ENCODE measurements around the gene SDHA. TPM values are rescaled to one million over a fixed set of nuclear protein-coding genes. Genes with fewer than 3 reads are reported as not detected.
"Not testable (repeated sequence)": the region's sequence is repeated elsewhere in the genome, so short reads cannot be mapped to it uniquely, and the experiment has no call there.

The SDHA gene
- total and polyA plus RNA-seq, 10 of the 15 experiments (the other 5 are each of a cell fraction or from before 2014, with no cell fraction given) = 63.3 to 205 (median 104) TPM

- WGBS (ENCODE audit: insufficient coverage, insufficient replicate concordance, low lambda C conversion rate, missing lambda C conversion rate) = 99% methylated on average over 5 of the region's 5 CpGs
- in situ Hi-C loops (cut with MboI); H3K27me3 ChIP-seq (replicated peaks in 1 of 2; ENCODE audit: control insufficient read depth in 2 of 2, insufficient read depth in 2 of 2, low read length in 1 of 2); H4K20me1 ChIP-seq (ENCODE audit: control insufficient read depth, insufficient read depth); H3K4me2 ChIP-seq (ENCODE audit: control insufficient read depth, insufficient read depth); CTCF ChIA-PET; H3K27ac ChIP-seq (ENCODE audit: control insufficient read depth, insufficient read depth); H3K36me3 ChIP-seq (ENCODE audit: control insufficient read depth in 2 of 2, insufficient read depth in 2 of 2, low read length in 1 of 2); H3K9ac ChIP-seq (ENCODE audit: control insufficient read depth, insufficient read depth, low read length); H3K4me3 ChIP-seq; RAD21 ChIA-PET (ENCODE audit: unreplicated experiment); intact Hi-C loops (cut with micrococcal nuclease; ENCODE audit: unreplicated experiment); DNase-seq (ENCODE audit: low read depth, low spot score); POLR2A ChIA-PET; BruUV-seq (replicated peaks); FAIRE-seq; H3K79me2 ChIP-seq (ENCODE audit: control insufficient read depth, insufficient read depth, low read length); ATAC-seq; SMC1A ChIA-PET (ENCODE audit: uncharacterized antibody, unreplicated experiment); H3K9me3 ChIP-seq (replicated peaks; ENCODE audit: control insufficient read depth, insufficient read depth, low read length); H3K4me1 ChIP-seq (ENCODE audit: control insufficient read depth, insufficient read depth, low read length); H2AFZ ChIP-seq (ENCODE audit: control insufficient read depth, low read depth, low read length): not testable (repeated sequence)
Observed at GRCh38 chr5:245717-246116, 27.6 kb downstream of the SDHA start.

- H3K9me3 ChIP-seq (replicated peaks; ENCODE audit: control insufficient read depth, insufficient read depth, low read length); BruUV-seq (replicated peaks); ATAC-seq; H4K20me1 ChIP-seq (ENCODE audit: control insufficient read depth, insufficient read depth); FAIRE-seq; intact Hi-C loops (cut with micrococcal nuclease; ENCODE audit: unreplicated experiment); H2AFZ ChIP-seq (ENCODE audit: control insufficient read depth, low read depth, low read length); POLR2A ChIA-PET; H3K27me3 ChIP-seq (replicated peaks in 1 of 2; ENCODE audit: control insufficient read depth in 2 of 2, insufficient read depth in 2 of 2, low read length in 1 of 2); H3K9ac ChIP-seq (ENCODE audit: control insufficient read depth, insufficient read depth, low read length); H3K36me3 ChIP-seq (ENCODE audit: control insufficient read depth in 2 of 2, insufficient read depth in 2 of 2, low read length in 1 of 2); H3K27ac ChIP-seq (ENCODE audit: control insufficient read depth, insufficient read depth); H3K4me2 ChIP-seq (ENCODE audit: control insufficient read depth, insufficient read depth); SMC1A ChIA-PET (ENCODE audit: uncharacterized antibody, unreplicated experiment); H3K4me3 ChIP-seq; H3K4me1 ChIP-seq (ENCODE audit: control insufficient read depth, insufficient read depth, low read length); DNase-seq (ENCODE audit: low read depth, low spot score); RAD21 ChIA-PET (ENCODE audit: unreplicated experiment); CTCF ChIA-PET; in situ Hi-C loops (cut with MboI); H3K79me2 ChIP-seq (ENCODE audit: control insufficient read depth, insufficient read depth, low read length): not testable (repeated sequence)
- WGBS (ENCODE audit: insufficient coverage, insufficient replicate concordance, low lambda C conversion rate, missing lambda C conversion rate) = 97% methylated on average over 9 of the region's 9 CpGs
Observed at GRCh38 chr5:250396-250795, 32.3 kb downstream of the SDHA start.

- H3K27me3 ChIP-seq (replicated peaks in 1 of 2; ENCODE audit: control insufficient read depth in 2 of 2, insufficient read depth in 2 of 2, low read length in 1 of 2); H3K36me3 ChIP-seq (ENCODE audit: control insufficient read depth in 2 of 2, insufficient read depth in 2 of 2, low read length in 1 of 2); POLR2A ChIA-PET; H3K4me1 ChIP-seq (ENCODE audit: control insufficient read depth, insufficient read depth, low read length); SMC1A ChIA-PET (ENCODE audit: uncharacterized antibody, unreplicated experiment); H3K9ac ChIP-seq (ENCODE audit: control insufficient read depth, insufficient read depth, low read length); BruUV-seq (replicated peaks); CTCF ChIA-PET; H2AFZ ChIP-seq (ENCODE audit: control insufficient read depth, low read depth, low read length); H3K9me3 ChIP-seq (replicated peaks; ENCODE audit: control insufficient read depth, insufficient read depth, low read length); H3K4me3 ChIP-seq; RAD21 ChIA-PET (ENCODE audit: unreplicated experiment); H3K27ac ChIP-seq (ENCODE audit: control insufficient read depth, insufficient read depth); ATAC-seq; H3K4me2 ChIP-seq (ENCODE audit: control insufficient read depth, insufficient read depth); H4K20me1 ChIP-seq (ENCODE audit: control insufficient read depth, insufficient read depth); intact Hi-C loops (cut with micrococcal nuclease; ENCODE audit: unreplicated experiment); FAIRE-seq; in situ Hi-C loops (cut with MboI); H3K79me2 ChIP-seq (ENCODE audit: control insufficient read depth, insufficient read depth, low read length); DNase-seq (ENCODE audit: low read depth, low spot score): not testable (repeated sequence)
- WGBS (ENCODE audit: insufficient coverage, insufficient replicate concordance, low lambda C conversion rate, missing lambda C conversion rate) = 98% methylated on average over 7 of the region's 12 CpGs
Observed at GRCh38 chr5:251016-251415, 32.9 kb downstream of the SDHA start.

GRCh38 chr5:251538-251937 is 33.4 kb downstream of the SDHA start:
- H3K4me2 ChIP-seq (ENCODE audit: control insufficient read depth, insufficient read depth); intact Hi-C loops (cut with micrococcal nuclease; ENCODE audit: unreplicated experiment); in situ Hi-C loops (cut with MboI); H2AFZ ChIP-seq (ENCODE audit: control insufficient read depth, low read depth, low read length); H3K27me3 ChIP-seq (replicated peaks in 1 of 2; ENCODE audit: control insufficient read depth in 2 of 2, insufficient read depth in 2 of 2, low read length in 1 of 2); RAD21 ChIA-PET (ENCODE audit: unreplicated experiment); H3K4me3 ChIP-seq; H3K4me1 ChIP-seq (ENCODE audit: control insufficient read depth, insufficient read depth, low read length); H3K27ac ChIP-seq (ENCODE audit: control insufficient read depth, insufficient read depth); BruUV-seq (replicated peaks); H4K20me1 ChIP-seq (ENCODE audit: control insufficient read depth, insufficient read depth); ATAC-seq; H3K9ac ChIP-seq (ENCODE audit: control insufficient read depth, insufficient read depth, low read length); SMC1A ChIA-PET (ENCODE audit: uncharacterized antibody, unreplicated experiment); DNase-seq (ENCODE audit: low read depth, low spot score); H3K36me3 ChIP-seq (ENCODE audit: control insufficient read depth in 2 of 2, insufficient read depth in 2 of 2, low read length in 1 of 2); FAIRE-seq; H3K79me2 ChIP-seq (ENCODE audit: control insufficient read depth, insufficient read depth, low read length); CTCF ChIA-PET; H3K9me3 ChIP-seq (replicated peaks; ENCODE audit: control insufficient read depth, insufficient read depth, low read length); POLR2A ChIA-PET: not testable (repeated sequence)
- WGBS (ENCODE audit: insufficient coverage, insufficient replicate concordance, low lambda C conversion rate, missing lambda C conversion rate) = 70% methylated on average over 7 of the region's 8 CpGs

Measured in GM12878 (cell line).